Suprapubic skin (tissue), 4 donors: Measurements from ENCODE around the gene KCNN1. TPM values are rescaled to one million over a fixed set of nuclear protein-coding genes. Genes with fewer than 3 reads are reported as not detected.
A peak's percentile ranks its signal among the peaks of the same experiment; 100 is the strongest.
"Not testable (repeated sequence)": the region's sequence is repeated elsewhere in the genome, so short reads cannot be mapped to it uniquely, and the experiment has no call there.

ENCODE experiments used
- DNase-seq, 2 donors: peaks; one replicate each; pipeline ENCODE4 v3.0.0-alpha.2; 2019; ENCODE audit warnings: low spot score in 2 of 2
- H3K27ac ChIP-seq: fragments of 200-600 bp; sonication (generic); one replicate; pipeline ENCODE4 v1.5.1; 2019
- H3K27me3 ChIP-seq: fragments of 200-600 bp; sonication (generic); one replicate; pipeline ENCODE4 v1.5.1; 2019
- H3K36me3 ChIP-seq: fragments of 200-600 bp; sonication (generic); one replicate; pipeline ENCODE4 v1.5.1; 2019
- H3K4me1 ChIP-seq: fragments of 200-600 bp; sonication (generic); one replicate; pipeline ENCODE4 v1.5.1; 2019
- H3K4me3 ChIP-seq: fragments of 200-600 bp; sonication (generic); one replicate; pipeline ENCODE4 v1.5.1; 2019; ENCODE audit warnings: mild to moderate bottlenecking
- H3K9me3 ChIP-seq: fragments of 200-600 bp; sonication (generic); one replicate; pipeline ENCODE4 v1.5.1; 2019
- CTCF ChIP-seq, 2 donors: fragments of 200-600 bp in 1 of 2; fragments of 450-650 bp in 1 of 2; sonication (generic) in 1 of 2; IDR thresholded peaks; one replicate each; pipeline ENCODE4 v1.5.1; 2016 to 2019; ENCODE audit warnings: antibody characterized with exemption in 2 of 2, mild to moderate bottlenecking in 1 of 2, moderate library complexity in 1 of 2
- EP300 ChIP-seq: sonication (generic); formaldehyde crosslinking; IDR thresholded peaks from one replicate; pipeline ENCODE4 v1.6.1; 2017; ENCODE audit warnings: antibody characterized with exemption
- POLR2A ChIP-seq, 2 donors: fragments of 450-650 bp; IDR thresholded peaks; one replicate each; pipeline ENCODE4 v1.6.1; 2017; ENCODE audit warnings: antibody characterized with exemption in 2 of 2, mild to moderate bottlenecking in 2 of 2, moderate library complexity in 2 of 2
- POLR2AphosphoS5 ChIP-seq, 3 donors: sonication (generic); formaldehyde crosslinking; IDR thresholded peaks; one replicate each; pipeline ENCODE4 v1.6.1; 2017; ENCODE audit warnings: antibody characterized with exemption in 3 of 3
- WGBS: methylation state at CpG from one replicate; pipeline ENCODE4 v1.1.5; 2018; 5-methylcytosine and 5-hydroxymethylcytosine counted together
- total RNA-seq, 4 donors: library from RNA; depleted of rRNA; stranded (reverse); fragments of >200 nt; gene quantifications; one replicate each; pipeline ENCODE4 v1.1.0, GENCODE V29; 2016

KCNN1 gene
- total RNA-seq, 4 donors from 2014 or later, result 0.26 to 0.51 TPM; not detected in 2

GRCh38 chr19:18021121-18021755, 54.3 kb downstream of the KCNN1 start:
- H3K27ac ChIP-seq, result peak overlapping the region; percentile 93
- 15% methylated on average over 19 of the region's 21 CpGs for WGBS
- peak; percentile 93 to 94 for DNase-seq
- TF ChIP-seq POLR2A (IDR thresholded peaks at IDR 0.05) (no peak), POLR2AphosphoS5 (IDR thresholded peaks at IDR 0.05) (peak in 1 of 3 donors; percentile 13)
- H3K4me1 ChIP-seq, result peaks cover 83% of the 10 kb centered on the region
- H3K9me3 ChIP-seq, result no peaks in the 10 kb centered on the region
- H3K36me3 ChIP-seq, result no peaks in the 10 kb centered on the region
- no peaks in the 10 kb centered on the region for H3K27me3 ChIP-seq
- H3K4me3 ChIP-seq, result peak overlapping the region; percentile 15

- Histone ChIP-seq H3K4me1 (peaks cover 63% of the 10 kb centered on the region), H3K9me3 (no peaks in the 10 kb centered on the region), H3K27ac (peak overlapping the region; percentile 93), H3K36me3 (no peaks in the 10 kb centered on the region), H3K4me3 (no peak overlapping the region), H3K27me3 (no peaks in the 10 kb centered on the region)
- WGBS, result 53% methylated on average over 9 of the region's 23 CpGs
- TF ChIP-seq POLR2AphosphoS5 (IDR thresholded peaks at IDR 0.05) (peak in 2 of 3 donors; percentile 73 to 88), CTCF (IDR thresholded peaks at IDR 0.05) (no peak)
- DNase-seq, result peak in 1 of 2 donors; percentile 86
These were observed 56.8 kb downstream of the KCNN1 start for GRCh38 chr19:18023622-18024251.

GRCh38 chr19:18027151-18027550, 60.2 kb downstream of the KCNN1 start:
- TF ChIP-seq EP300, result no peak
- TF ChIP-seq POLR2AphosphoS5 (IDR thresholded peaks at IDR 0.05), result no peak
- no peak for TF ChIP-seq CTCF (IDR thresholded peaks at IDR 0.05)
- TF ChIP-seq POLR2A (IDR thresholded peaks at IDR 0.05), result no peak
- peaks cover 51% of the 10 kb centered on the region for H3K4me1 ChIP-seq
- no peaks in the 10 kb centered on the region for H3K9me3 ChIP-seq
- no peak overlapping the region for H3K4me3 ChIP-seq
- DNase-seq, result no peak
- no peaks in the 10 kb centered on the region for H3K27me3 ChIP-seq
- no peak overlapping the region for H3K27ac ChIP-seq
- WGBS, result 93% methylated on average over 4 of the region's 4 CpGs
- no peaks in the 10 kb centered on the region for H3K36me3 ChIP-seq

- H3K4me3 ChIP-seq, result no peak overlapping the region
- no peak overlapping the region for H3K27ac ChIP-seq
- H3K4me1 ChIP-seq, result peaks cover 30% of the 10 kb centered on the region
- no peaks in the 10 kb centered on the region for H3K9me3 ChIP-seq
- peak in 1 of 2 donors; percentile 77 for DNase-seq
- H3K36me3 ChIP-seq, result no peaks in the 10 kb centered on the region
- WGBS, result 38% methylated on average over 8 of the region's 8 CpGs
- TF ChIP-seq EP300 (no peak), POLR2A (IDR thresholded peaks at IDR 0.05) (no peak), POLR2AphosphoS5 (IDR thresholded peaks at IDR 0.05) (no peak), CTCF (IDR thresholded peaks at IDR 0.05) (no peak)
- no peaks in the 10 kb centered on the region for H3K27me3 ChIP-seq
These were observed 62.9 kb downstream of the KCNN1 start for GRCh38 chr19:18029617-18030338.

GRCh38 chr19:18031401-18031800, 64.5 kb downstream of the KCNN1 start:
- H3K4me3 ChIP-seq, H3K9me3 ChIP-seq, H3K27ac ChIP-seq, H3K36me3 ChIP-seq, DNase-seq, H3K27me3 ChIP-seq: not testable (repeated sequence)
- H3K4me1 ChIP-seq, result peaks cover 28% of the 10 kb centered on the region
- 48% methylated on average over 5 of the region's 5 CpGs for WGBS

GRCh38 chr19:18032102-18032501, 65.2 kb downstream of the KCNN1 start:
- WGBS, result 62% methylated on average over 2 of the region's 2 CpGs
- not testable (repeated sequence) for H3K36me3 ChIP-seq, DNase-seq

More at GRCh38 chr19:18032102-18032501, 65.2 kb downstream of the KCNN1 start:
- H3K9me3 ChIP-seq, H3K27ac ChIP-seq, H3K4me3 ChIP-seq, H3K27me3 ChIP-seq: not testable (repeated sequence)
- H3K4me1 ChIP-seq, result peaks cover 28% of the 10 kb centered on the region
